Esophagus squamous epithelium (tissue), 5 donors: ENCODE measurements around the gene DNAH1. TPM values are rescaled to one million over a fixed set of nuclear protein-coding genes. Genes with fewer than 3 reads are reported as not detected.

Experiments used
- DNase-seq: peaks from one replicate; lab custom pipeline; 2025; lab: John Stamatoyannopoulos, UW
- H3K27ac ChIP-seq, 4 donors: fragments of 200-600 bp; sonication (generic); one replicate each; pipeline ENCODE4 v1.5.1; 2016 to 2019; ENCODE audit warnings: mild to moderate bottlenecking in 1 of 4
- H3K27me3 ChIP-seq, 4 donors: fragments of 200-600 bp; sonication (generic); 1 replicate in 3 of 4; 2 replicates in 1 of 4; pipeline versions ENCODE4 v1.5.1 to v1.6.0; 2017 to 2021; ENCODE audit warnings: antibody characterized with exemption in 1 of 4
- H3K36me3 ChIP-seq, 3 donors: fragments of 200-600 bp; sonication (generic); one replicate each; pipeline ENCODE4 v1.5.1; 2016 to 2019
- H3K4me1 ChIP-seq, 3 donors: fragments of 200-600 bp; sonication (generic); one replicate each; pipeline ENCODE4 v1.5.1; 2017 to 2019
- H3K4me3 ChIP-seq, 4 donors: fragments of 200-600 bp; sonication (generic); 1 replicate in 3 of 4; 2 replicates in 1 of 4; pipeline ENCODE4 v1.5.1; 2016 to 2019; ENCODE audit warnings: mild to moderate bottlenecking in 2 of 4, moderate library complexity in 1 of 4
- H3K9me3 ChIP-seq, 3 donors: fragments of 200-600 bp; sonication (generic); one replicate each; pipeline ENCODE4 v1.5.1; 2016 to 2019
- POLR2A ChIP-seq, 4 donors: fragments of 450-650 bp; IDR thresholded peaks; one replicate each; pipeline ENCODE4 v1.6.1; 2017; ENCODE audit warnings: antibody characterized with exemption in 4 of 4, mild to moderate bottlenecking in 4 of 4, moderate library complexity in 3 of 4
- WGBS, 2 donors: methylation state at CpG; one replicate each; pipeline ENCODE4 v1.1.5; 2018; 5-methylcytosine and 5-hydroxymethylcytosine counted together
- intact Hi-C: fragments of 100-400 bp; cut with DNase I; formaldehyde crosslinking; loops from one replicate; pipeline ENCODE4 v1.15.0; 2022
- total RNA-seq, 4 donors: library from RNA; depleted of rRNA; stranded (reverse); fragments of >200 nt; gene quantifications; one replicate each; pipeline ENCODE4 v1.1.0, GENCODE V29; 2016
- TF ChIP-seq, protein P1 (sequence below), 6 experiments: fragments of 450-650 bp in 4 of 6; fragments of 200-600 bp in 2 of 6; sonication (generic) in 2 of 6; IDR thresholded peaks; one replicate each; pipeline ENCODE4 v1.5.1; 2016 to 2019; ENCODE audit warnings: antibody characterized with exemption in 6 of 6, mild to moderate bottlenecking in 4 of 6, moderate library complexity in 4 of 6
- donor health status: DM: yes; HTN: yes; CAD: no.

DNAH1 gene
- total RNA-seq, 4 donors from 2014 or later, result 1.3 to 5.9 (median 1.9) TPM

DNA sequence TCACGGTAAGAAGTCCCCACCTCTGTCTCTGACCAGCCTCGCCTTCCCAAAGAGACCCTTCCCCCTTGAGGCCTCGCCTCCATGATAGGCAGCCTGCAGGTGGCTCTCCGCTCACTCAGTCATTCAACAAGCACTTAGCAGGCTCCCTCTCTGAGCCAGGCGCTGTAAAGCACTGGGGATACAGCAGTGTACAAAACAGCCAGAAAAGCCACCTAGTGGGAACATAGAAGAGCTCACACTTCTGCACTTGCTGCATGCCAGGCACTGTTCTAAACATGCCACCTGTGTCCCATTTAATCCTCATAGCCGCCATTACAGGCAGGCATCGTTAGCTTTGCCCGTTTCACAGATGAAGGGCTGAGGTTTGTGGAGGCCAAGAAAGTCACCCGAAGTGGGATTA lies 72.8 kb downstream of the DNAH1 start:
- intact Hi-C loops, result no loop called here
- H3K27ac ChIP-seq, result no peak overlapping the region
- no peaks in the 10 kb centered on the region for H3K4me1 ChIP-seq
- 87 to 88% methylated on average over 4 to 7 of the region's 9 CpGs for WGBS, 2 donors
- H3K27me3 ChIP-seq, result no peaks in the 10 kb centered on the region
- peaks cover 0 to 50% (median 0%) of the 10 kb centered on the region in 3 donors for H3K36me3 ChIP-seq
- TF ChIP-seq, protein P1, sequence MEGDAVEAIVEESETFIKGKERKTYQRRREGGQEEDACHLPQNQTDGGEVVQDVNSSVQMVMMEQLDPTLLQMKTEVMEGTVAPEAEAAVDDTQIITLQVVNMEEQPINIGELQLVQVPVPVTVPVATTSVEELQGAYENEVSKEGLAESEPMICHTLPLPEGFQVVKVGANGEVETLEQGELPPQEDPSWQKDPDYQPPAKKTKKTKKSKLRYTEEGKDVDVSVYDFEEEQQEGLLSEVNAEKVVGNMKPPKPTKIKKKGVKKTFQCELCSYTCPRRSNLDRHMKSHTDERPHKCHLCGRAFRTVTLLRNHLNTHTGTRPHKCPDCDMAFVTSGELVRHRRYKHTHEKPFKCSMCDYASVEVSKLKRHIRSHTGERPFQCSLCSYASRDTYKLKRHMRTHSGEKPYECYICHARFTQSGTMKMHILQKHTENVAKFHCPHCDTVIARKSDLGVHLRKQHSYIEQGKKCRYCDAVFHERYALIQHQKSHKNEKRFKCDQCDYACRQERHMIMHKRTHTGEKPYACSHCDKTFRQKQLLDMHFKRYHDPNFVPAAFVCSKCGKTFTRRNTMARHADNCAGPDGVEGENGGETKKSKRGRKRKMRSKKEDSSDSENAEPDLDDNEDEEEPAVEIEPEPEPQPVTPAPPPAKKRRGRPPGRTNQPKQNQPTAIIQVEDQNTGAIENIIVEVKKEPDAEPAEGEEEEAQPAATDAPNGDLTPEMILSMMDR (IDR thresholded peaks at IDR 0.05), result no peak
- TF ChIP-seq POLR2A (IDR thresholded peaks at IDR 0.05), result no peak
- no peak for DNase-seq
- no peaks in the 10 kb centered on the region for H3K9me3 ChIP-seq
- no peak overlapping the region for H3K4me3 ChIP-seq

DNA sequence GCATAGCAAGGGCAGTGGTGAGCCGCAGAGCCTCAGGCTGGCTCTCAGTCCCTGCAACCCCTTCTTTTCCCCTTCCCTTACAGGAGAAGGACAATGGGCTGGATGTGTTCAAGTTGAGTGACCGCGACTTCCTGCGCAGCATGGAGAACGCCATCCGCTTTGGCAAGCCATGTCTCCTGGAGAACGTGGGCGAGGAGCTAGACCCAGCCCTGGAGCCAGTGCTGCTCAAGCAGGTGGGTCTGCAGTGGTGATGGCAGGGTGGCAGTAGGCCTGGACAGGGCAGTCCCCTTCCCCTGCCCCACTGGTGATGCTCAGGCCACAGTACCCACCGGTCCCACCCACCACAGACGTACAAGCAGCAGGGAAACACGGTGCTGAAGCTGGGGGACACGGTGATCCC lies 75.0 kb downstream of the DNAH1 start:
- Histone ChIP-seq H3K4me3 (no peak overlapping the region), H3K36me3 (peaks cover 0 to 52% (median 0%) of the 10 kb centered on the region in 3 donors), H3K4me1 (no peaks in the 10 kb centered on the region), H3K9me3 (no peaks in the 10 kb centered on the region), H3K27me3 (no peaks in the 10 kb centered on the region), H3K27ac (no peak overlapping the region)
- WGBS, 2 donors, result 92 to 100% methylated on average over 2 to 9 of the region's 12 CpGs
- intact Hi-C loops, result no loop called here
- TF ChIP-seq, protein P1 (IDR thresholded peaks at IDR 0.05), result no peak
- TF ChIP-seq POLR2A (IDR thresholded peaks at IDR 0.05), result no peak
- no peak for DNase-seq

DNA sequence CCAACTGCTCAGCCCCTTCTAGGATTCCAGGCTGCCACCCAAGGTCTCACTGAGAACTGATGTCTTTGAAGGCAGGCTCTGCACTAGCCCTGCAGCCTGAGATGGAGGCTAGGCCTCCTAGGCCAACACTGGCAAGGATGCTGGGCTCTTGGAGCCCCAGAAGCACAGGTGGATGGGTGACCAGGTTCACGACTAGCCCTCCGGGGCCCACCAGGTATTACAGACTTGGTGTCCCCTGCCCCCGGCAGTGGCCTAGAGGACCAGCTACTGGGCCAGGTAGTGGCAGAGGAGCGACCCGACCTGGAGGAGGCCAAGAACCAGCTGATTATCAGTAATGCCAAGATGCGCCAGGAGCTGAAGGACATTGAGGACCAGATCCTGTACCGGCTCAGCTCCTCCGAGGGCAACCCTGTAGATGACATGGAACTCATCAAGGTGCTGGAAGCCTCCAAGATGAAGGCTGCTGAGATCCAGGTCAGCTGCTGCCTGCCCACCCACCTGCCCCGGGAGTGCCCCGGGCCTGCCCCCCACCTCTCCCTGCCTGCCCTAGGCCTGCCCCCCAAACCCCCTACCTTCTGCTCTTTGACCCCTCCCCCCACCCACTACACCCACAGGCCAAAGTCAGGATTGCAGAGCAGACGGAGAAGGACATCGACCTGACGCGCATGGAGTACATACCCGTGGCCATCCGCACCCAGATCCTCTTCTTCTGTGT lies 76.3 kb downstream of the DNAH1 start:
- intact Hi-C loops, result no loop called here
- WGBS, 2 donors, result 91% methylated on average over 4 of the region's 16 CpGs; no CpG with 5 or more reads in 1 of the 2 donors
- Histone ChIP-seq H3K9me3 (no peaks in the 10 kb centered on the region), H3K27me3 (no peaks in the 10 kb centered on the region), H3K27ac (no peak overlapping the region), H3K4me3 (no peak overlapping the region), H3K36me3 (peaks cover 0 to 52% (median 0%) of the 10 kb centered on the region in 3 donors), H3K4me1 (no peaks in the 10 kb centered on the region)
- no peak for DNase-seq
- no peak for TF ChIP-seq POLR2A (IDR thresholded peaks at IDR 0.05)
- TF ChIP-seq, protein P1 (IDR thresholded peaks at IDR 0.05), result no peak

DNA sequence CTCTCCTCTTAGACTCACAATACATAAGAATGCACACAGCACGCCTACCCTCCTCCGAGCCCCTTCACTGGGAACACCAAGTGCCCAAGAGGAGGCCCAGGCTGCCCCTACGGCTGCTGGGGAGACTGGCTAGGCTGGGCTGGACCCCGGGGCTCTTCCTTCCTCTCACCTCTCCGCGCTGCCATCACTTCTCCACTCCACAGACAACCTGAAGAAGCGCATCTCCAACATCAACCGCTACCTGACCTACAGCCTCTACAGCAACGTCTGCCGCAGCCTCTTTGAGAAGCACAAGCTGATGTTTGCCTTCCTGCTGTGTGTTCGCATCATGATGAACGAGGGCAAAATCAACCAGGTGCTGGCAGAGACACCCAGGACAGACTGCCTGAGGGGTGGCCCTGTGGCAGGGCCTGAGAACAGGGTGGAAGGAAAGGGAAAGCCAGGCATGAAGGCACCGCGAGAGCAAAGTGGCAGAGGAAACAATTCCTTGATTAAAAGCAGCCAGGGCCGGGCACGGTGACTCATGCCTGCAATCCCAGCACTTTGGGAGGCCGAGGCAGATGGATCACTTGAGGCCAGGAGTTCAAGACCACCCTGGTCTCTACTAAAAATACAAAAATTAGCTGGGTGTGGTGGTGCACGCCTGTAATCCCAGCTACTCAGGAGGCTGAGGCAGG lies 77.2 kb downstream of the DNAH1 start:
- Histone ChIP-seq H3K27ac (no peak overlapping the region), H3K4me3 (no peak overlapping the region), H3K9me3 (no peaks in the 10 kb centered on the region), H3K4me1 (no peaks in the 10 kb centered on the region), H3K27me3 (no peaks in the 10 kb centered on the region), H3K36me3 (peaks cover 0 to 48% (median 0%) of the 10 kb centered on the region in 3 donors)
- DNase-seq, result no peak
- 76 to 90% methylated on average over 4 to 13 of the region's 18 CpGs for whole genome bisulfite sequencing, 2 donors
- intact Hi-C loops, result no loop called here
- TF ChIP-seq POLR2A (IDR thresholded peaks at IDR 0.05), result no peak
- TF ChIP-seq, protein P1 (IDR thresholded peaks at IDR 0.05), result no peak
